Astrocyte of the cerebellum (primary cell): ENCODE results near the gene OR10H5.
"Not testable (repeated sequence)": the region's sequence is repeated elsewhere in the genome, so short reads cannot be mapped to it uniquely, and the experiment has no call there.

ENCODE experiments used
- DNase-seq: peaks from one replicate; pipeline ENCODE4 v3.0.0-alpha.2; 2011; ENCODE audit warnings: low read depth
- H3K4me3 ChIP-seq: 2 replicates; pipeline ENCODE4 v1.5.1; 2011; ENCODE audit warnings: mild to moderate bottlenecking, low read depth, low read length, moderate library complexity
- CTCF ChIP-seq: IDR thresholded peaks from 2 replicates; pipeline ENCODE4 v1.5.1; 2012; ENCODE audit warnings: low read length, low read depth, moderate library complexity, mild to moderate bottlenecking; ENCODE audit errors: missing control alignments
- in situ Hi-C: cut with HindIII; loops from 2 replicates; pipeline ENCODE4 v1.10.0; 2017; ENCODE audit warnings: low sequenced_read_pairs

Gene OR10H5

GRCh38 chr19:15825753-15826152, 38.3 kb downstream of the OR10H5 start:
- no peak overlapping the region for H3K4me3 ChIP-seq
- in situ Hi-C loops, result no loop called here
- no peak for DNase-seq
- no peak for TF ChIP-seq CTCF

DNA sequence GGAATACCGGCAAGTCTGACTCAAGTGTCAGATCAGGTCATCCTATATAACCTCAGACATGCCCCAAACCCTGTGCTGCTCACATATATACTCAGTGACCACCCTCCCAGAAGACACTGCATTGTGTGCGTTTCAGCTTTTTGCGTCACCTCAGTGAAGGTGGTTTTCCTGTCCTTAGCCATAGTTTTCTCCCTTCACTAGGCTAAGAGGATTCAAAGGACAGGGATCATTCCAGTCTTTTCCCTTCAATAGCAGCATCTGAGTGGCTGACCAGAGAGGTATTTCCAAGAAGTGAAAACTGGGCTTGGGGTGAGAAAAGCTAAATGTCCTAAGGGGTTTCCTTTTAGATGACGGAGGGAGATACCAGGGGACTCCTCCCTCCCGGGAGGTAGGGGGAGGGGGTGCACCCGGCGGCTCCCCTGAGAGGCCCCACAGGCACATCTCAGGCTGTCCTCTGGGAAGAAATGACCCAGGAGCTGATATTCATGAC, 40.7 kb downstream of the OR10H5 start:
- in situ Hi-C loops, result no loop called here
- H3K4me3 ChIP-seq, result no peak overlapping the region
- DNase-seq, result no peak
- no peak for TF ChIP-seq CTCF

DNA sequence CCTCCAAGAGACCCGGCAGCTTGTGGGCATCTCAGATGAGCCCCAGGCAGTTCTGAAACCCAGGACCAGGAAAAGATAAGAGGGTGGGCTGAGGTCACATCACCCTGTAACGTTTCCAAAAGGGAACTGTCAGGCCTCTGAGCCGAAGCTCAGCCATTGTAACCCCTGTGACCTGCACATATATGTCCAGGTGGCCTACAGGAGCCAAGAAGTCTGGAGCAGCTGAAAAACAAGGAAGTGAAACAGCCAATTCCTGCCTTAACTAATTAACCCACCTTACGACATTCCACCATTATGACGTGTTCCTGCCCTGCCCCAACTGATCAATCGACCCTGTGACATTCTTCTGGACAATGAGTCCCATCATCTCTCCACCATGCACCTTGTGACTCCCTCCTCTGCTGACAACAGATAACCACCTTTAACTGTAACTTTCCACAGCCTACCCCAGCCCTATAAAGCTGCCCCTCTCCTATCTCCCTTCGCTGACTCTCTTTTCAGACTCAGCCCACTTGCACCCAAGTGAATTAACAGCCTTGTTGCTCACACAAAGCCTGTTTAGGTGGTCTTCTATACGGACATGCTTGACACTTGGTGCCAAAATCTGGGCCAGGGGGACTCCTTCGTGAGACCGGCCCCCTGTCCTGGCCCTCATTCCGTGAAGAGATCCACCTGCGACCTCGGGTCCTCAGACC, 41.3 kb downstream of the OR10H5 start:
- H3K4me3 ChIP-seq, in situ Hi-C loops, DNase-seq: not testable (repeated sequence)

GRCh38 chr19:15829306-15829698, 41.8 kb downstream of the OR10H5 start:
- in situ Hi-C loops, result no loop called here
- TF ChIP-seq CTCF, result no peak
- H3K4me3 ChIP-seq, result no peak overlapping the region
- no peak for DNase-seq

DNA sequence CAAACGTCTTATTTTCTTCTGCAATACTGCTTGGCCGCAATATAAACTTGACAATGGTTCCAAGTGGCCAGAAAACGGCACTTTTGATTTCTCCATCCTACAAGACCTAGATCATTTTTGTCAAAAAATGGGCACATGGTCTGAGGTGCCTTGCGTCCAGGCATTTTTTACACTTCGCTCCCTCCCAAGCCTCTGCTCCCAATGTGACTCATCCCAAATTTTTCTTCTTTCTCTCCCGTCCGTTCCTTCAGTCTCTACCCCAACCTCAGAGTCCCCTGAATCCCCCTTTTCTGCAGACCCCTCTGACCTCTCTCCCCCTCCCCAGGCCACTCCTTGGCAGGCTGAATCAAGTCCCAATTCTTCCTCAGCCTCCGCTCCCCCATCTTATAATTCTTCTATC, 42.3 kb downstream of the OR10H5 start:
- in situ Hi-C loops, result no loop called here
- no peak overlapping the region for H3K4me3 ChIP-seq
- DNase-seq, result no peak
- TF ChIP-seq CTCF, result no peak

- no peak for TF ChIP-seq CTCF
- no peak for DNase-seq
- no peak overlapping the region for H3K4me3 ChIP-seq
- in situ Hi-C loops, result no loop called here
These were observed 44.2 kb downstream of the OR10H5 start for GRCh38 chr19:15831626-15832025.

GRCh38 chr19:15834232-15834631, 46.8 kb downstream of the OR10H5 start:
- DNase-seq, in situ Hi-C loops: not testable (repeated sequence)

GRCh38 chr19:15835565-15836329, 48.3 kb downstream of the OR10H5 start:
- H3K4me3 ChIP-seq, result peak overlapping the region; percentile 72
- in situ Hi-C loops, DNase-seq: not testable (repeated sequence)

More at GRCh38 chr19:15834232-15834631, 46.8 kb downstream of the OR10H5 start:
- H3K4me3 ChIP-seq, result not testable (repeated sequence)
